Measurements from ENCODE around the gene JTB.

DNA sequence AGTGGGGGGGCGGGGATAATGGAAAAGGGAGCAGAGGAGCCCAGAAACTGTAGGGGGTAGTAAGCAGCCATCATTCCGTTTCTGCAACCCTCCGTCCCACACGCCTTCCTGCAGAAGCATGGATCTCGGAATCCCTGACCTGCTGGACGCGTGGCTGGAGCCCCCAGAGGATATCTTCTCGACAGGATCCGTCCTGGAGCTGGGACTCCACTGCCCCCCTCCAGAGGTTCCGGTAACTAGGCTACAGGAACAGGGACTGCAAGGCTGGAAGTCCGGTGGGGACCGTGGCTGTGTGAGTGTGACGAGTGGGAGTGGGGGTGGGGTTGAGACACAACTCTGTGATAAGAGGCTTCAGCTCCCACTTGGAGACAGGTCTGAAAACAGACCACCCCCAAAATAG lies 9.1 kb downstream of the JTB start:
- TF ChIP-seq CTCF (IDR thresholded peaks at IDR 0.05) (no peak), EP300 (IDR thresholded peaks at IDR 0.05) (no peak), POLR2AphosphoS5 (IDR thresholded peaks at IDR 0.05) (no peak), POLR2A (IDR thresholded peaks at IDR 0.05) (no peak)

Data from sigmoid colon (tissue), 4 donors.